A549 treated with CpdA at 1 μM for 4 hours (cell line): Measurements from ENCODE around the gene FBXL3. TPM values are rescaled to one million over a fixed set of nuclear protein-coding genes. Genes with fewer than 3 reads are reported as not detected.

ENCODE experiments used
- total RNA-seq: library from RNA; stranded (reverse); fragments of 200-300 nt; extraction: Qiagen RNA extraction; gene quantifications from 5 replicates; pipeline ENCODE4 v1.2.3, GENCODE V29; 2022; ENCODE audit warnings: low read depth

Gene FBXL3
- total RNA-seq, result 15.2 to 17.5 TPM (median 16.5 TPM) in 5 replicates

GRCh38 chr13:77026861-77027621 lies at the start of gene FBXL3:
Gene FBXL3 (minus strand): TSS chr13:77027159. CDS start chr13:77021860, 5,299 bp downstream.

GRCh38 chr13:76991796-76992547 lies 35.0 kb downstream of the FBXL3 start, which contains the start of gene CLN5:
Gene CLN5 (plus strand): TSS chr13:76992081. CDS start chr13:76992099, 18 bp downstream.

Other genes with a start within 250 kb of the FBXL3 start
- gene KCTD12, start 140.8 kb downstream of the FBXL3 start, total RNA-seq, result 1.8 to 2.5 TPM (median 2.2 TPM) in 5 replicates
- not detected in 5 replicates for gene ACOD1, start 78.6 kb downstream of the FBXL3 start, total RNA-seq
- 8.8 to 9.8 TPM (median 9.3 TPM) in 5 replicates for gene CLN5, start 35.1 kb downstream of the FBXL3 start, total RNA-seq